OCI-LY7 (cell line): ENCODE results near the gene E2F2. TPM values are rescaled to one million over a fixed set of nuclear protein-coding genes. Genes with fewer than 3 reads are reported as not detected.

Experiments
- BruUV-seq: library from RNA; stranded (reverse); fragments of 400-500 nt; replicated peaks from 2 replicates; lab custom pipeline; 2021; lab: Mats Ljungman, UMichigan
- CTCF ChIA-PET: fragments of 300-600 bp; sonication (Branson Sonifier 250); formaldehyde crosslinking; loops from one replicate; lab custom pipeline; 2022; ENCODE audit warnings: antibody characterized with exemption; ENCODE audit not compliant: unreplicated experiment; lab: Charles Lee
- POLR2A ChIA-PET: fragments of 300-600 bp; sonication (Branson Sonifier 250); formaldehyde crosslinking; loops from one replicate; lab custom pipeline; 2022; ENCODE audit warnings: antibody characterized with exemption; lab: Charles Lee
- DNase-seq: peaks from one replicate; pipeline ENCODE4 v3.0.0-alpha.2; 2015; ENCODE audit warnings: low spot score
- H2AFZ ChIP-seq: fragments of 200-600 bp; sonication (generic), shearing (Covaris generic); 2 replicates; pipeline ENCODE4 v1.6.1; 2014; ENCODE audit warnings: mild to moderate bottlenecking, antibody characterized with exemption, low read length, moderate library complexity
- H3K27ac ChIP-seq: fragments of 200-600 bp; sonication (generic); 2 replicates; pipeline ENCODE4 v1.5.1; 2014; ENCODE audit warnings: mixed run types, low read depth, mild to moderate bottlenecking, moderate library complexity, low read length, inconsistent platforms; ENCODE audit not compliant: poor library complexity, severe bottlenecking
- H3K36me3 ChIP-seq: fragments of 200-600 bp; sonication (generic); 2 replicates; pipeline ENCODE4 v1.6.1; 2014; ENCODE audit warnings: mild to moderate bottlenecking, antibody characterized with exemption, low read length, moderate library complexity, mixed read lengths; ENCODE audit not compliant: insufficient read depth
- H3K4me1 ChIP-seq: fragments of 200-600 bp; sonication (generic); 2 replicates; pipeline ENCODE4 v1.5.1; 2014; ENCODE audit warnings: mild to moderate bottlenecking, low read length; ENCODE audit not compliant: insufficient read depth, poor library complexity, severe bottlenecking
- H3K4me2 ChIP-seq: fragments of 200-600 bp; sonication (generic); 2 replicates; pipeline ENCODE4 v1.6.1; 2014; ENCODE audit warnings: mild to moderate bottlenecking, low read length
- H3K4me3 ChIP-seq: fragments of 200-600 bp; sonication (generic); 2 replicates; pipeline ENCODE4 v1.5.1; 2014; ENCODE audit warnings: mild to moderate bottlenecking, low read depth, low read length; ENCODE audit not compliant: poor library complexity, severe bottlenecking
- H3K79me2 ChIP-seq: fragments of 200-600 bp; sonication (generic); 2 replicates; pipeline ENCODE4 v1.6.1; 2016; ENCODE audit warnings: low read depth, mild to moderate bottlenecking, low read length, moderate library complexity, mixed read lengths; ENCODE audit not compliant: insufficient read depth
- H3K9me2 ChIP-seq: fragments of 200-600 bp; sonication (generic); 2 replicates; pipeline ENCODE4 v1.6.1; 2016; ENCODE audit warnings: mild to moderate bottlenecking, low read length, mixed read lengths; ENCODE audit not compliant: insufficient read depth
- H3K9me3 ChIP-seq: fragments of 200-600 bp; sonication (generic); 2 replicates; pipeline ENCODE4 v1.6.1; 2014; ENCODE audit warnings: mild to moderate bottlenecking, mixed run types, low read length, mixed read lengths
- H4K20me1 ChIP-seq: fragments of 200-600 bp; sonication (generic); 2 replicates; pipeline ENCODE4 v1.6.1; 2014; ENCODE audit warnings: mild to moderate bottlenecking, antibody characterized with exemption, low read length, moderate library complexity, mixed read lengths; ENCODE audit not compliant: insufficient read depth
- EZH2phosphoT487 ChIP-seq: fragments of 200-600 bp; sonication (generic); IDR thresholded peaks from 2 replicates; pipeline ENCODE4 v1.6.1; 2018; ENCODE audit warnings: low read depth, borderline replicate concordance, mild to moderate bottlenecking, mixed run types, antibody characterized with exemption, low read length, moderate library complexity, mixed read lengths
- intact Hi-C: fragments of 100-400 bp; cut with micrococcal nuclease; formaldehyde crosslinking; loops from one replicate; pipeline ENCODE4 v1.10.0; 2022; ENCODE audit not compliant: unreplicated experiment
- total RNA-seq, 2 experiments: library from RNA; depleted of rRNA in 1 of 2; stranded (reverse); fragments of >200 nt in 1 of 2; shearing (Covaris generic) in 1 of 2; gene quantifications; 2 replicates each; pipeline ENCODE4 v1.2.3, GENCODE V29; 2014 to 2022
- TF ChIP-seq, protein P1 (sequence below): fragments of 200-600 bp; sonication (generic); conservative IDR thresholded peaks from 2 replicates; pipeline ENCODE4 v1.5.1; 2014; ENCODE audit warnings: mild to moderate bottlenecking, antibody characterized with exemption, low read length, moderate library complexity, mixed read lengths

The E2F2 gene
- total RNA-seq, 2 experiments from 2014 or later: 203 to 212 TPM

DNA sequence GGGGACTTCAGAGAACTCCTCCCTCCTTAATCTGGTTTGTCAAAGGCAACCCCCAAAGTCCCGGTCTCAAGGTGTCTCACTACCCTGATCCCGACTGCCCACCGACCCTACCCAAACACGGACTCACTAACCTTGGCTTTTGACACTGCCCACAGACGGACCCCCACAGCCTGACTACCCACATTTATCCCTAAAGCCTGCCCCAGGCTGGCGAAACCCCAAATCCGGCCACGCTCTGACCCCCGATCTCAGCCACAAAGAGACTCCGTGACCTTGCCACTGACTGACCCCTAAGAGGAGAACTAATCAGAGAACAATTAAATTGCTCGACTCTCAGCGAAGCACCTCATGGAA is 23.1 kb upstream of the E2F2 start:
- Histone ChIP-seq H2AFZ (no peak overlapping the region), H3K4me3 (peak overlapping the region; percentile 69)
- intact Hi-C loops: loop anchor here (1.0 to 2.0 kb wide), 2 partner anchors 59 to 81 kb away; no protein-coding TSS in a partner anchor

DNA sequence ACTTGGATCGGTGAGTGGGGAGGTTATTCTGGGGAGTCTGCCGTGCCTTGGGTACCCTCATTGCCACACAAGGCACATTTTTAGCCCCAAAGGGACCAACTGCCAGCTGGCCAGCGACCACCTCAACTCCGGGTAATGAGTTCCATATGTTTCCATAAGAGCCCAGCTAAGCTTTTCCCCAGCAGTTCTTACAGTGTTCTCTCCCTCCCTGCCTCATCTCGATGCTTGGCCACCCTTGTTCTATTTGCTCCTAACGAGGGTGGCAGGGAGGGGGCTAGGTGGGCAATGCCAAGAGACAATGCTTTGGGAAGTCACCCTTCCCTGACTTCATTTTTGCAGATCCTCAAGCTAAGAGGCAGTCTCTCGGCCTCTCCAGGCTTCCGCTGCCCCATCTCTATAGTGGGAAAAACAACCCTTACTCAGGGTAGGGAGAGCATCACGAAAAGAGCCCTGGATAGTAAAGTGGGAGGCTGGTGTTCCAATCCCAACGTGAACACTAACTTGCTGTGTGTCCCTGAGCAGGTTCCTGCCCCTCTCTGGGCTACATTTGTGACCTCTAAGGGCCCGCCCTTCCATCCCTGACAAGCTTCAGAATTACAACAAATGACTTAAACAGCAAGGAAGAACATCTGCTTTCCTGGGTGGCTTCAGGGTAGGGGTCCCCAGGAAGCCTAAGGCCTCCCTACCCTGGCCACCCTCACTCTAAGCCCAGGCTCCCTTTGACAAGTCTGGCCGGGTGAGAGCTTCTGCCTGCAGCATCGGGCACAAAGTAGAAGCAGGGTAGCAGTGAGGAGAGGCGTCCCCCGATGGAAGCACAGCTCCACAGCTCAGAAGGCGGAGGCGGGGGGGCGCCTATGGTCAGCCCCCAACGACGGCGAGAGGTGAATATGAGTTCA is 22.4 kb upstream of the E2F2 start:
- peak overlapping the region; percentile 86 for H3K27ac ChIP-seq
- H3K4me3 ChIP-seq: peak overlapping the region; percentile 69

More for the DNA sequence above, 23.1 kb upstream of the E2F2 start:
- POLR2A ChIA-PET: interaction anchor here (0.6 to 12.1 kb wide), 15 partner anchors 8 to 108 kb away, joined by 3 to 259 read pairs (median 6); no protein-coding TSS in a partner anchor
- TF ChIP-seq, protein P1, sequence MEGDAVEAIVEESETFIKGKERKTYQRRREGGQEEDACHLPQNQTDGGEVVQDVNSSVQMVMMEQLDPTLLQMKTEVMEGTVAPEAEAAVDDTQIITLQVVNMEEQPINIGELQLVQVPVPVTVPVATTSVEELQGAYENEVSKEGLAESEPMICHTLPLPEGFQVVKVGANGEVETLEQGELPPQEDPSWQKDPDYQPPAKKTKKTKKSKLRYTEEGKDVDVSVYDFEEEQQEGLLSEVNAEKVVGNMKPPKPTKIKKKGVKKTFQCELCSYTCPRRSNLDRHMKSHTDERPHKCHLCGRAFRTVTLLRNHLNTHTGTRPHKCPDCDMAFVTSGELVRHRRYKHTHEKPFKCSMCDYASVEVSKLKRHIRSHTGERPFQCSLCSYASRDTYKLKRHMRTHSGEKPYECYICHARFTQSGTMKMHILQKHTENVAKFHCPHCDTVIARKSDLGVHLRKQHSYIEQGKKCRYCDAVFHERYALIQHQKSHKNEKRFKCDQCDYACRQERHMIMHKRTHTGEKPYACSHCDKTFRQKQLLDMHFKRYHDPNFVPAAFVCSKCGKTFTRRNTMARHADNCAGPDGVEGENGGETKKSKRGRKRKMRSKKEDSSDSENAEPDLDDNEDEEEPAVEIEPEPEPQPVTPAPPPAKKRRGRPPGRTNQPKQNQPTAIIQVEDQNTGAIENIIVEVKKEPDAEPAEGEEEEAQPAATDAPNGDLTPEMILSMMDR: no peak
- TF ChIP-seq EZH2phosphoT487: no peak
- Histone ChIP-seq H3K9me2 (no peaks in the 10 kb centered on the region), H4K20me1 (peaks cover 17% of the 10 kb centered on the region), H3K9me3 (no peaks in the 10 kb centered on the region), H3K27ac (peak overlapping the region; percentile 86), H3K4me2 (peak overlapping the region; percentile 98), H3K4me1 (peaks cover 74% of the 10 kb centered on the region), H3K36me3 (peaks cover 26% of the 10 kb centered on the region), H3K79me2 (peaks cover 35% of the 10 kb centered on the region)
- no TSS peak for BruUV-seq
- CTCF ChIA-PET: interaction anchor here (0.5 to 1.5 kb wide), 5 partner anchors 8 to 103 kb away, joined by 3 to 7 read pairs (median 4); no protein-coding TSS in a partner anchor
- no peak for DNase-seq

More for the DNA sequence above, 22.4 kb upstream of the E2F2 start:
- intact Hi-C loops: loop anchor here (1.0 to 2.0 kb wide), 2 partner anchors 60 to 81 kb away; no protein-coding TSS in a partner anchor
- Histone ChIP-seq H3K4me2 (peak overlapping the region; percentile 98), H3K9me2 (no peaks in the 10 kb centered on the region), H4K20me1 (peaks cover 11% of the 10 kb centered on the region), H3K79me2 (peaks cover 29% of the 10 kb centered on the region), H2AFZ (no peak overlapping the region), H3K4me1 (peaks cover 80% of the 10 kb centered on the region), H3K9me3 (no peaks in the 10 kb centered on the region), H3K36me3 (peaks cover 20% of the 10 kb centered on the region)
- TF ChIP-seq, protein P1: no peak
- TF ChIP-seq EZH2phosphoT487: no peak
- peak; percentile 68 for DNase-seq
- CTCF ChIA-PET: interaction anchor here (0.5 to 1.5 kb wide), 3 partner anchors 8 to 99 kb away, joined by 3 to 5 read pairs (median 4); no protein-coding TSS in a partner anchor
- POLR2A ChIA-PET: interaction anchor here (0.8 to 12.1 kb wide), 14 partner anchors 8 to 112 kb away, joined by 3 to 259 read pairs (median 5); no protein-coding TSS in a partner anchor
- no TSS peak for BruUV-seq
